Measurements from ENCODE around the gene SGMS2. TPM values are rescaled to one million over a fixed set of nuclear protein-coding genes. Genes with fewer than 3 reads are reported as not detected.
"Not testable (repeated sequence)": the region's sequence is repeated elsewhere in the genome, so short reads cannot be mapped to it uniquely, and the experiment has no call there.

SGMS2 gene
- total RNA-seq, 2 donors from 2014 or later = 0.32 TPM; not detected in 1

DNA sequence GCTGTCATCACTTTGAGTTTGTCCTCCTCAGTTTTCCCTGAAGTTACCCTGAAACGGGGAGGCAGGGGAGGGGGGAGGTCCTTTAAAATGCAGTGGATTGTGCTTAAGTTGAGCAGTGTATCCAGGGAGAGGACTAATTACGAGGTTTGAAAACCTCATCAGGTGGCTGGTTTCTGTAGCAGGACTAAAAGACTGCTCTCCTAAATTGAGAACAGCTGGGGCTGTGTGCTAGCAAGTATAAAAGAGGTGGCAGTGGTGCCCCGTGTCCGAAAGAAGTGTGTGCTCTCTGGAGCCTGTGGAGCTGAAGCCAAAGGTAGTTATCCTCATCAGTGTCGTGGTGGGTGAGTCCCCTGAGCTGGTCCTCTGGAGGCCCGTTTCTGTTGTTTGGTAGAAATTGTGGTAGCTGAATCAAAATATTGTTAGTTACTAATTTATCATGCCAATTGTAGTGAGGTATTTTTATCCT is 69.4 kb downstream of the SGMS2 start:
- DNase-seq (no peak), ATAC-seq (no peak)
- no peak overlapping the region for H3K27ac Mint-ChIP-seq
- H3K36me3 Mint-ChIP-seq (ENCODE audit: low read depth) = peaks cover 2% of the 10 kb centered on the region
- no peak overlapping the region for H3K4me3 Mint-ChIP-seq
- H3K27me3 Mint-ChIP-seq = peaks cover 23% of the 10 kb centered on the region
- no peaks in the 10 kb centered on the region for H3K4me1 Mint-ChIP-seq
- no peaks in the 10 kb centered on the region for H3K9me3 ChIP-seq (ENCODE audit: control insufficient read depth, low read length, poor library complexity, severe bottlenecking)

DNA sequence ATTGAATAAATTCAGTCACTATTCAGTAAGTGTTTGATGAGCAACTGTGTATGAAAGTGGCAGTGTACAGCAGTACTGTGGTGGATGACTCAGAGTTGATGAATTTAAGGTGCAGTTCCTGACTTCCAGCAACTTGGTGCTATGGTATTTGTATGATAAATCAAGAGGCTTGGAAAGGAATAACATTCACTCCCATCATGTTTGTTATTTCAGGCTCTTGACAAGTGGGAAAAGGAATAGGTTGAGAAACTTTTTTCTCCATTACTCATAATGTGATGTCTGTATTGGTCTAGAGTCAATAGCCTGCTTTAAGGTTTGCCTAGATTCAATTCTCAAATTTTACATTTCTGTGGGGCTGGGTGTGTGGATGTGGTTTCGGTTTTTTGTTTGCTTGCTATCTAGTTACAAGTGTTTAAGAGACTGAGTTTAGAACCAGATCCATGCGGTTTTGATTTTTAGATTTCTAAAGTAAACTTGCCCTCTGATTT is 71.5 kb downstream of the SGMS2 start:
- Mint-ChIP-seq H3K4me3 (no peak overlapping the region), H3K36me3 (ENCODE audit: low read depth) (peaks cover 5% of the 10 kb centered on the region), H3K4me1 (no peaks in the 10 kb centered on the region), H3K27me3 (peaks cover 38% of the 10 kb centered on the region), H3K27ac (no peak overlapping the region)
- ATAC-seq (no peak), DNase-seq (no peak)
- H3K9me3 ChIP-seq (ENCODE audit: control insufficient read depth, low read length, poor library complexity, severe bottlenecking) = no peaks in the 10 kb centered on the region

DNA sequence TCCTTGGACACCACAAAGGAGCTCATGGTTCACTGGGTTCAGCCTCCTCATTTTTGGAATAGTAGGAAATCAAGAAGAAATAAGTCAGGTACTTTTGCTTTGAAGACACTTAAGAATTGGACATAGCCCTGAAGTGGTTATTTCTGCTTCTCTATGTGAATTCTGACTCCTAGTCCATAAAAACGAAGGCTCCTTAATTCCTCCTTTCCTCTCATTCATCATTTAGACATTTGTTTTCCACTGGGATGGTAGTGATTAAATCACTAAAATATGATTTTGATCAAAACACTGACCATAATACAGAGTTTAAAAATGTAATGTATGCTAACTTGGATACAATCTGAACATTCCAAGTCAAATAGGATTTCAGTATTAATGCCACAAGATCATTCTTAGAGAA is 71.9 kb downstream of the SGMS2 start:
- H3K9me3 ChIP-seq (ENCODE audit: control insufficient read depth, low read length, poor library complexity, severe bottlenecking) = no peaks in the 10 kb centered on the region
- DNase-seq (no peak), ATAC-seq (no peak)
- Mint-ChIP-seq H3K27me3 (peaks cover 42% of the 10 kb centered on the region), H3K4me1 (no peaks in the 10 kb centered on the region), H3K4me3 (no peak overlapping the region), H3K36me3 (ENCODE audit: low read depth) (peaks cover 5% of the 10 kb centered on the region), H3K27ac (no peak overlapping the region)

DNA sequence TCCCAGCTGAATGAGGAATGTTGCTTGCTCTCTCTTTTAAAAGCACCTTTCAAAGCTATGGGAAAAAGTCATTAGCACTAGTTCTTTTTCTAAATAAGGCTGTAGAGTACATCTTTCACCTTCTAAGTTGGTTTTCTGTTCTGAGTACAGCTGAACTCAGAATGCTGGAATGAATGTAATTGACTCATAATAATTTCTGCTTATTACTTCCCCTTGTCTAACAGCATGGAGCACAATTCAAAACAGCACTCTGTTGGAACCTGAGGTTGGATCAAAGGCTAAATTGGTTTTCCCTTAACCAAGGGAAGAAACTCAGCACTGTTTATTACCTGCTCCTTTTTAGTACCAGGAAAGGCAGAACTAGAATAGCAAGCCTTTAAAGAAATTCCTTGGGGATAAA is 73.1 kb downstream of the SGMS2 start:
- ATAC-seq (no peak), DNase-seq (no peak)
- H3K27ac Mint-ChIP-seq = no peak overlapping the region
- peaks cover 53% of the 10 kb centered on the region for H3K27me3 Mint-ChIP-seq
- H3K4me1 Mint-ChIP-seq = no peaks in the 10 kb centered on the region
- peaks cover 5% of the 10 kb centered on the region for H3K36me3 Mint-ChIP-seq (ENCODE audit: low read depth)
- no peaks in the 10 kb centered on the region for H3K9me3 ChIP-seq (ENCODE audit: control insufficient read depth, low read length, poor library complexity, severe bottlenecking)
- no peak overlapping the region for H3K4me3 Mint-ChIP-seq

DNA sequence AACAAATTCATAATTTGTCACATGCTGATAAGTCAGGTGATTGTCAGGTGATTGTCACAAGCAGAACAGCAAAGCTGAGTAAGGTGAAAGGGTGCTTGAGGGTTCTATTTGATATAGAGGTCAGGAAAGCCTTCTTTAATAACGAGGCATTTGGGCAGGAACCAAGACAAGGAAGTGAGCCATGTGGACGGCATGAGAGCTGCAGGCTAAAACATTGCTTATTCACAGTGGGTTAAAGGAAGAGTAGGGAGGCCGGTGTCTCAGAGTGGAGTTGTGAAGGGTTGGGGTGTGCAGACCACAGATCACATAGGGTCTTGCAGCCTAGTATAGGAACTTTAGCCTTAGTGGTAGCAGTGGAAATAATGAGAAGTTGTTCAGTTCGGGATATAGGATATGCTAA is 75.3 kb downstream of the SGMS2 start:
- Mint-ChIP-seq H3K27ac (no peak overlapping the region), H3K4me3 (no peak overlapping the region), H3K27me3 (peaks cover 71% of the 10 kb centered on the region), H3K4me1 (no peaks in the 10 kb centered on the region), H3K36me3 (ENCODE audit: low read depth) (peaks cover 4% of the 10 kb centered on the region)
- ATAC-seq = no peak
- no peaks in the 10 kb centered on the region for H3K9me3 ChIP-seq (ENCODE audit: control insufficient read depth, low read length, poor library complexity, severe bottlenecking)
- no peak for DNase-seq

DNA sequence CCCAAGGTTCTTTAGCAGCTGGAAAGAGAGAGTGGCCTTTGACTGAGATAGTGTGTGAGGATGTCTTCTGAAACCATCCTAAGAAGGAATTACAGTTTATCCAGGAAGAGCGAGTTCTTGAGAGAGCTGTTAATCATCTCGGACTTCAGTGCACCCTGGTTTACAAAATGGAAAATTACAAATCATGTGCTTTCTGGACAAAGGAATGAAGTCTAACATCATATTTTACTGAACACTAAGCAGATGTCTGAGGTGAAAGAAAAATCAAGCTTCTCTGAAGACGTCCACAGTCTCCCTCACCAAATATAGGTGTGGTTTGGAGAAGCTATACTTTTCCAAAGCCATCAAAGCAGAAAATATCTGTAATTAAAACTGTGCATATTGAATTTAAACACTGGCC is 75.8 kb downstream of the SGMS2 start:
- peaks cover 67% of the 10 kb centered on the region for H3K27me3 Mint-ChIP-seq
- no peaks in the 10 kb centered on the region for H3K4me1 Mint-ChIP-seq
- no peak overlapping the region for H3K4me3 Mint-ChIP-seq
- peaks cover 3% of the 10 kb centered on the region for H3K36me3 Mint-ChIP-seq (ENCODE audit: low read depth)
- DNase-seq = no peak
- H3K9me3 ChIP-seq (ENCODE audit: control insufficient read depth, low read length, poor library complexity, severe bottlenecking) = no peaks in the 10 kb centered on the region
- no peak for ATAC-seq
- no peak overlapping the region for H3K27ac Mint-ChIP-seq

DNA sequence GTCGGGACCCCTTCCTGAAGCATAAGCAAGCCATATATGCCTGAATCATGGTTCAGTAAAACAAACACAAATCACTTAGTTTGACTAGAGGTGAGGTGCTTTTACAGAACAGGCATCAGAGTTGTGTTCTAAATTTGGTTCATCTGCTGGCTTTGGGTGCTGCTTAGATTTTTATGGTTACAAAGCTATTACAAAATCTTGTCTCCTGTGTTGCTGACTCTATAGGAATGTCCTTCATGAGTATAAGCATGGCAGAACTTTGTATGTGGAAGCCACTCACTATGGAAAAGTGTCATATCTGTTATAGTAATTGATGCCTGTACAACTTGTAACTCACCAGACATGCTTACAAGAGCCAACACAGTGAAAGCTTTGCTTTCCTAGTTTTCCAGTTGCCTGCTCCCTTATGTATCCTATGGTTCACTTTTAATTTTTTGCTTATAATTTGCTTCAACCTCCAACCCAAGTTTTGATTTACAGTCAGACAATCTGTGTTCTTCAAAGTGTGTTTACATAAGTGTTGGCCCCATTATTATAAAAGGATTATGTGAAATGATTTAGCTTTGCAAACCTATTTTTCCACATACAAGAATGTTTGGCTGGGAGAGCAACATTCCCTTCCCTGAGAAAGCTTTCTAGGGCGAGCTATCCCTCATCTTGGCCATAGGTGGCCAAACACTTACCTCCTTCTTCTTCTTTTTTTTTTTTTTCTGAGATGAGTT is 76.6 kb downstream of the SGMS2 start:
- no peaks in the 10 kb centered on the region for H3K4me1 Mint-ChIP-seq
- DNase-seq = no peak
- H3K36me3 Mint-ChIP-seq (ENCODE audit: low read depth) = peaks cover 3% of the 10 kb centered on the region
- no peak overlapping the region for H3K27ac Mint-ChIP-seq
- ATAC-seq = no peak
- H3K27me3 Mint-ChIP-seq = peaks cover 58% of the 10 kb centered on the region
- no peak overlapping the region for H3K4me3 Mint-ChIP-seq
- H3K9me3 ChIP-seq (ENCODE audit: control insufficient read depth, low read length, poor library complexity, severe bottlenecking) = no peaks in the 10 kb centered on the region

DNA sequence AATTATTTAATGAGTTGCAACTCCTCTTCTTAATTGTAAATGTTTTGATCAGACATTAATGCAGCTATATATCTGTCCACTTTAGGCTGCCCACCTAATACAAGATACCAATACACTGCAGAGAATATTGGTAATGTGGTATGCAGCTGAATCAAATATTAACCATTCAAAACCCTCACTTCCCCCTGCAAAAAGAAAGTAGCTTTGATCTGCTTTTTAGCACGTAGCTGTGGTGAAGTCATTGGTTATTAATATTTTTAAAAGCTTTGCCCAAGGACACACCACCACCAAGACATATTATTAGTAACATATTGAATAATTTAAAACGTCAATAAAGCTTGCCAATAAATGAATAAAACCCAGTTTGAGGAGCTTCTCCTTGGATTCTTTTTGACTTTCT is 78.0 kb downstream of the SGMS2 start:
- H3K36me3 Mint-ChIP-seq (ENCODE audit: low read depth) = peaks cover 3% of the 10 kb centered on the region
- DNase-seq = no peak
- no peak for ATAC-seq
- peaks cover 51% of the 10 kb centered on the region for H3K27me3 Mint-ChIP-seq
- no peaks in the 10 kb centered on the region for H3K9me3 ChIP-seq (ENCODE audit: control insufficient read depth, low read length, poor library complexity, severe bottlenecking)
- no peaks in the 10 kb centered on the region for H3K4me1 Mint-ChIP-seq
- H3K27ac Mint-ChIP-seq = no peak overlapping the region
- no peak overlapping the region for H3K4me3 Mint-ChIP-seq

DNA sequence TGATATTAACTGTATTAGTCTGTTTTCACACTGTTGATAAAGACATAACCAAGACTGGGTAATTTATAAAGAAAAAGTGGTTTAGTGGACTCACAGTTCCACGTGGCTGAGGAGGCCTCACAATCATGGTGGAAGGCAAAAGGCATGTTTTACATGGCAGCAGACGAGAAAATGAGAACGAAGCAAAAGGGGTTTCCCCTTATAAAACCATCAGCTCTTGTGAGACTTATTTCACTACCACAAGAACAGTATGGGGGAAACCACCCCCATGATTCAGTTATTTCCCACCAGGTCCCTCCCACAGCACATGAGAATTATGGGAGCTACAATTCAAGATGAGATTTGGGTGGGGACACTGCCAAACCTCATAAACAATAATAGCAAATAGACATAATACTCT is 80.3 kb downstream of the SGMS2 start:
- peaks cover 62% of the 10 kb centered on the region for H3K27me3 Mint-ChIP-seq
- ATAC-seq; H3K4me1 Mint-ChIP-seq; H3K36me3 Mint-ChIP-seq (ENCODE audit: low read depth); H3K9me3 ChIP-seq (ENCODE audit: control insufficient read depth, low read length, poor library complexity, severe bottlenecking); DNase-seq; H3K4me3 Mint-ChIP-seq; H3K27ac Mint-ChIP-seq: not testable (repeated sequence)

DNA sequence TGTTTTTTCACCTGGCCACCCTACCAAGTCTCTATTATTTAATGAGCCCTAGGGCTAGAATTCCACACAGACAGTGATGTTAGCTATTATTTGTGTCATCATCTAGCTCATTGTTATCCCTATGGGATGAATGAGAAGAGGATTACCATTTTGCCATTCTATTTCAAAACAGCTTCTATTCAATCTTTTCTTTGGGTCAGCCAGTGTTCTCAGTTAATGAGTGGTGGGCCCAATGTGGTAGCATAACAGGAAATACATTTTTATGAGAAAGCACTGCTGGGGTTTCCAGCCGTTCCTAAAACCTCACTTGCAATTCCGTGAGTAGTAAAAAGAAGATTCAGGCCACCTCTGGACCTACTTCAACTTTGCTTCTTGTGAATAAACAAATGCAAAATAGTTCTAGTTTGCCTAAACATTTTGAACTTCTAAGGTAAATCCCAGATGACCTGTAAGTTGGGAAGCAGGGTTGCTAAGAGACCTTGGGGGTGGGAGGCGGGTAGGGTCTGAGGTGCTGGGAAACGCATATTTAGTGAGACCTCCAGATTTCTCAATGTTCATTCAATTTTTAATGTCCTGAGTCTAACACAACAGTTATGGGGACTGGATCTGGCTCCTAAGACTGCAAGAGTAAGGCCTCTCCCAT is 81.8 kb downstream of the SGMS2 start:
- DNase-seq (no peak), ATAC-seq (no peak)
- Mint-ChIP-seq H3K36me3 (ENCODE audit: low read depth) (peaks cover 3% of the 10 kb centered on the region), H3K4me1 (no peaks in the 10 kb centered on the region), H3K4me3 (no peak overlapping the region), H3K27ac (no peak overlapping the region), H3K27me3 (peaks cover 55% of the 10 kb centered on the region)
- H3K9me3 ChIP-seq (ENCODE audit: control insufficient read depth, low read length, poor library complexity, severe bottlenecking) = no peaks in the 10 kb centered on the region

DNA sequence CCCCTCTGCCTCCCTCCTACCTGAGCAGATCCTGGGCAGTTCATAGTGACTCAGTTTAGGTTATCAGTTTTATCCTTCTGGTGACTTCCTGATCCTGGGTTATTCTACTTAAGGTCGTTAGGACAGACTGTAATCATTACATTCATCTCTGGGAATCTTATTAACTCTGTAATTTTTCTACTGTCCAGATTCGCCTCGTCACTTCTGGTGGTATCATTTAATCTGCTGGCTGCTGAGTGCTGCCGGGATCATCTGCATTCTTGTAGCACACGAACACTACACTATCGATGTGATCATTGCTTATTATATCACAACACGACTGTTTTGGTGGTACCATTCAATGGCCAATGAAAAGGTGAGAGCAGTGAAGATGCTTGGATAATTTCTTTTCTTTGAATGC is 83.6 kb downstream of the SGMS2 start:
- H3K4me1 Mint-ChIP-seq = peaks cover 3% of the 10 kb centered on the region
- H3K9me3 ChIP-seq (ENCODE audit: control insufficient read depth, low read length, poor library complexity, severe bottlenecking) = no peaks in the 10 kb centered on the region

DNA sequence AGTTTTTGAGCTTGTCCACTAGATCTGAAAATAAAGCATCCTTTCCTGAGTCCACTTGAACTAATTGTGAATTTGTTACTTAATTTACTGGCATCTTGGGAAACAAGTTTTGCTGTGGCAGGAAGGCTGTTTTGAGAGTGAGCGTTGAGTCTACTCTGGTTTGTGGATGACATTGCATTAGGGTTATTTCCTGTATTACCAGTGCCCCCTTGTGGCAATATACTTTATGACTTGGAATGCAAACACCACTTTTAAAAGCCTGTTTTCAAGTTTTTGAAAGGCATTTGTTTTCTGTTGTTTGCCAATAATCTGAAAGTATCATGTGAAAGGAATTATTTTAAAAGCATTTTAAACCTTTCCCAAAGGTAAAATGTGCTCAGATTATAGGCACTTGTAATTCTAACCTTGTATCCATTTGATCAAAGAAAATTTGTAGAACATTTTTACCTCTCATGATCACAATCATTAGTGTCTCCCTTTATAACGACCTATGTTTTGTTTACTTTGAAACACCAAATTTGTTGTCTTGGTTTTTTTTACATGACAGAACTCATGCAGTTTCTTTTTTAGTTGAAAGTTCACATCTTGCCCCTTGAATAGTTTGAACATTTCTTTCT is 88.7 kb downstream of the SGMS2 start:
- DNase-seq = peak in 1 of 3 donors; percentile 16
- Mint-ChIP-seq H3K27me3 (peaks cover 36% of the 10 kb centered on the region), H3K27ac (no peak overlapping the region), H3K4me1 (peaks cover 3% of the 10 kb centered on the region), H3K36me3 (ENCODE audit: low read depth) (peaks cover 3% of the 10 kb centered on the region), H3K4me3 (no peak overlapping the region)
- ATAC-seq = peak; percentile 86
- H3K9me3 ChIP-seq (ENCODE audit: control insufficient read depth, low read length, poor library complexity, severe bottlenecking) = no peaks in the 10 kb centered on the region

More for the DNA sequence above, 83.6 kb downstream of the SGMS2 start:
- peaks cover 41% of the 10 kb centered on the region for H3K27me3 Mint-ChIP-seq
- ATAC-seq = no peak
- DNase-seq = no peak
- peaks cover 3% of the 10 kb centered on the region for H3K36me3 Mint-ChIP-seq (ENCODE audit: low read depth)
- no peak overlapping the region for H3K4me3 Mint-ChIP-seq
- no peak overlapping the region for H3K27ac Mint-ChIP-seq

DNA sequence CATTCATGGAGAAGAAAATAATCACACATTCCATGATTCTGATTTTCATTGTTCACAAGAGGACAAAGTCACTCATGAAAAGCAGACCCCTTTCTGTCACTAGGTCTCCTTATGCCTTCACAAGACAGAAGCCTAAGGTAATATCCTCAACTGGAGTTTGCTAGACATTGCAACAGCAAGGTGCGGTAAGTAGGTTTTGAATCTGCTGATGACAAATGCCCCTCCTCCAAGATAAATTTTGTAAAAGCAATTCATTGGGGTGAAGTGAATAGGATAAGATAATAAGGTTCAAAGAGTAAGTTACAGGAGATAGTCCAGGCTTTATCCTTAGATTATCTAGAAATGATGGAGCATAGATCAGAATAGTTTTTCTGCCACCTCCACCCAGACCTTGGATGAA is 90.5 kb downstream of the SGMS2 start:
- peaks cover 32% of the 10 kb centered on the region for H3K27me3 Mint-ChIP-seq
- H3K4me1 Mint-ChIP-seq = peaks cover 3% of the 10 kb centered on the region
- no peaks in the 10 kb centered on the region for H3K36me3 Mint-ChIP-seq (ENCODE audit: low read depth)
- peaks cover 8% of the 10 kb centered on the region for H3K9me3 ChIP-seq (ENCODE audit: control insufficient read depth, low read length, poor library complexity, severe bottlenecking)
- no peak for DNase-seq
- no peak overlapping the region for H3K27ac Mint-ChIP-seq
- no peak for ATAC-seq
- H3K4me3 Mint-ChIP-seq = no peak overlapping the region
